Panc1 (cell line): ENCODE measurements around the gene ANKRD40. TPM values are rescaled to one million over a fixed set of nuclear protein-coding genes. Genes with fewer than 3 reads are reported as not detected.

Source experiments
- ATAC-seq: fragments of 200-7000 bp; cut with Tn5 transposase; 2 replicates; pipeline ENCODE4 v1.9.1; 2020; ENCODE audit warnings: mild to moderate bottlenecking, moderate library complexity
- BruUV-seq: library from RNA; stranded (reverse); fragments of 400-500 nt; replicated peaks from 2 replicates; lab custom pipeline; 2021; lab: Mats Ljungman, UMichigan
- CTCF ChIA-PET: fragments of 300-600 bp; sonication (Branson Sonifier 250); formaldehyde crosslinking; loops from one replicate; lab custom pipeline; 2022; ENCODE audit warnings: antibody characterized with exemption; lab: Charles Lee
- POLR2A ChIA-PET: fragments of 300-600 bp; sonication (Branson Sonifier 250); formaldehyde crosslinking; loops from one replicate; lab custom pipeline; 2022; ENCODE audit warnings: antibody characterized with exemption; lab: Charles Lee
- DNase-seq: peaks from one replicate; pipeline ENCODE4 v3.0.0-alpha.2; 2010; ENCODE audit warnings: low read depth, low spot score
- H3K27ac ChIP-seq: 2 replicates; pipeline ENCODE4 v1.5.1; 2011; ENCODE audit warnings: mild to moderate bottlenecking, low read length, inconsistent platforms
- H3K27me3 ChIP-seq: fragments of 200-500 bp; sonication (Bioruptor generic); 2 replicates; pipeline ENCODE4 v1.6.0; 2014; ENCODE audit warnings: low read length, inconsistent platforms; ENCODE audit not compliant: control insufficient read depth, insufficient read depth
- H3K36me3 ChIP-seq: fragments of 200-500 bp; sonication (Bioruptor generic); 2 replicates; pipeline ENCODE4 v1.5.1; 2014; ENCODE audit warnings: inconsistent platforms, mild to moderate bottlenecking, low read length, moderate library complexity; ENCODE audit not compliant: control insufficient read depth, insufficient read depth
- H3K4me1 ChIP-seq: 2 replicates; pipeline ENCODE4 v1.5.1; 2011; ENCODE audit warnings: inconsistent platforms, mild to moderate bottlenecking, low read length, moderate library complexity; ENCODE audit not compliant: control insufficient read depth, insufficient read depth
- H3K4me3 ChIP-seq, 2 experiments: 2 replicates each; pipeline ENCODE4 v1.5.1; 2011 to 2012; ENCODE audit warnings: low read depth in 2 of 2, low read length in 2 of 2, mild to moderate bottlenecking in 2 of 2, inconsistent platforms in 1 of 2, moderate library complexity in 1 of 2
- H3K9me3 ChIP-seq: fragments of 200-500 bp; sonication (Bioruptor generic); 2 replicates; pipeline ENCODE4 v1.5.1; 2014; ENCODE audit warnings: low read depth, mild to moderate bottlenecking, inconsistent platforms, low read length, moderate library complexity; ENCODE audit not compliant: control insufficient read depth, insufficient read depth
- POLR2AphosphoS5 ChIP-seq: IDR thresholded peaks from 2 replicates; pipeline ENCODE4 v1.6.1; 2012; ENCODE audit warnings: mild to moderate bottlenecking, low read depth, low read length, moderate library complexity
- SIN3A ChIP-seq: IDR thresholded peaks from 2 replicates; pipeline ENCODE4 v1.6.1; 2012; ENCODE audit warnings: low read depth, mild to moderate bottlenecking, low read length, moderate library complexity, borderline replicate concordance; ENCODE audit not compliant: insufficient read depth
- TCF7L2 ChIP-seq: IDR thresholded peaks from 2 replicates; pipeline ENCODE4 v1.6.1; 2011; ENCODE audit warnings: mild to moderate bottlenecking, low read depth, low read length, inconsistent platforms
- in situ Hi-C: cut with HindIII; loops from 2 replicates; pipeline ENCODE4 v1.10.0; 2016; ENCODE audit warnings: low sequenced_read_pairs, low pct_unique_long_range_greater_than_20kb
- intact Hi-C: fragments of 100-400 bp; cut with micrococcal nuclease; formaldehyde crosslinking; loops from one replicate; pipeline ENCODE4 v1.10.0; 2022; ENCODE audit not compliant: unreplicated experiment
- total RNA-seq: library from RNA; stranded (reverse); gene quantifications from one replicate; pipeline ENCODE4 v1.2.1, GENCODE V29; 2021; ENCODE audit not compliant: unreplicated experiment
- TF ChIP-seq, protein P1 (sequence below), 2 experiments: IDR thresholded peaks; 2 replicates each; pipeline ENCODE4 v1.6.1; 2011 to 2012; ENCODE audit warnings: low read depth in 2 of 2, control low read depth in 1 of 2, low read length in 1 of 2, mild to moderate bottlenecking in 1 of 2, moderate library complexity in 1 of 2; ENCODE audit not compliant: insufficient read depth in 1 of 2
- TF ChIP-seq, protein P2 (sequence below): fragments of 450-650 bp; IDR thresholded peaks from 2 replicates; pipeline ENCODE4 v1.5.1; 2017; ENCODE audit warnings: mild to moderate bottlenecking

The ANKRD40 gene
- total RNA-seq, 1 experiment from 2014 or later = 57.2 TPM

DNA sequence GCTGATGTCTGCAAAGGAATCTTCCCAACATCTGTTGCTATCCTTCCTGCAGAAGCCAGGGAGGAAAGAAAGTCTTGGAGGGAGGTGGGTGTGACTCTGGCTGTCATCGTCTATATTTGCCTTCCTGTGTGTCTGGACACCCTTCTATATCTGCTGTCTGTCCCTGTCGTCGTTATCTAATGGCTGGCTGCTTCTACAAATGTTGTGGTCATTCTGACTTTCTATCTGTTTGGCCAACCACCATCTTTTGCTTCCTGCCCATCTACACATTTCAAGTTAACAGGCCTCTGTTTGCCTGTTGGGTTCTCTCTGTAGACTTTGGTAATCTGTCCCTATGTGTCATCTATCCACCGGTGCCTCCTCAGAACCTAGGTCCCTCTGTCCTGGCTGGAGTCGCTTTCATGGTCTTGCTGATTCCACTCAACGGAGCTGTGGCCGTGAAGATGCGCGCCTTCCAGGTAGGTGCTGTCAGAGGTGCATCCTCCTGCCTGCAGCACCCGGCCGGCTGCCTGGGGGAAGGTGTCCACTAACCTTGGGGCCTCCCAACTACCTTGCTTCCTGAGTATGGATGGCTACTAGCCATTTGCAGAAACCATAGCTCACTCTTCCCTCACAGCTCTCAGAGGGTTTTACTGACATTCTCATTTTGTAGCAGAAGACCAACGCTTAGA, 42.8 kb downstream of the ANKRD40 start:
- ATAC-seq (no peak), DNase-seq (no peak)
- Histone ChIP-seq H3K27ac (peak overlapping the region; percentile 8; the same call in 1 of the 2 replicates), H3K4me1 (peaks cover 52% of the 10 kb centered on the region), H3K4me3 (no peak overlapping the region), H3K27me3 (no peaks in the 10 kb centered on the region), H3K36me3 (no peaks in the 10 kb centered on the region), H3K9me3 (no peaks in the 10 kb centered on the region)
- in situ Hi-C loops (no loop called here), intact Hi-C loops (no loop called here)
- peak; percentile 41; the same call in 1 of the 2 replicates for TF ChIP-seq POLR2AphosphoS5
- no peak for TF ChIP-seq SIN3A
- no TSS peak for BruUV-seq
- ChIA-PET POLR2A (interaction anchor here (0.6 kb wide), 1 partner anchor 23 kb away, joined by 3 read pairs; no protein-coding TSS in a partner anchor), CTCF (no interaction called here)

DNA sequence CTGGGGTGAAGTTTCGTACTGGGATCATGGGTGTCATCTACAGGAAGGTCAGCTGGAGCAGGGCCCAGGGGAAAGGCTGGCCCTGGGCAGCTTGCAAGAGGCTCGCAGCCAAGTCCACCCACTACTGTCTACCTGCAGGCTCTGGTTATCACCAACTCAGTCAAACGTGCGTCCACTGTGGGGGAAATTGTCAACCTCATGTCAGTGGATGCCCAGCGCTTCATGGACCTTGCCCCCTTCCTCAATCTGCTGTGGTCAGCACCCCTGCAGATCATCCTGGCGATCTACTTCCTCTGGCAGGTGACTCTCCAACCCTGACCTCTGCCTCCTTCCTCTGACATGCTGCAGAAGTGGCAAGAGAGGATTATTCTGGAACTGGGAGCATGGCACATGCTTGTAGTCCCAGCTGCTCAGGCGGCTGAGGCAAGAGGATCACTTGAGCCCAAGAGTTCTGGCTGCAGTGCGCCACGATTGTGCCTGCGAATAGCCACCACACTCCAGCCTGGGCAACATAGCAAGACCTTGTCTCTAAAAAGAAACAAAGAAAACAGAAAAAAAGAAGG, 43.8 kb downstream of the ANKRD40 start:
- Histone ChIP-seq H3K9me3 (no peaks in the 10 kb centered on the region), H3K27ac (peak overlapping the region; percentile 85; the same call in 1 of the 2 replicates), H3K4me3 (no peak overlapping the region), H3K27me3 (no peaks in the 10 kb centered on the region), H3K36me3 (no peaks in the 10 kb centered on the region), H3K4me1 (peaks cover 60% of the 10 kb centered on the region)
- no TSS peak for BruUV-seq
- in situ Hi-C loops (no loop called here), intact Hi-C loops (no loop called here)
- POLR2A ChIA-PET = interaction anchor here (0.5 to 0.6 kb wide), 2 partner anchors 22 to 24 kb away, joined by 3 to 5 read pairs; no protein-coding TSS in a partner anchor
- ATAC-seq (no peak), DNase-seq (no peak)
- CTCF ChIA-PET = no interaction called here
- TF ChIP-seq POLR2AphosphoS5 (no peak), TCF7L2 (no peak), SIN3A (no peak)
- TF ChIP-seq, protein P1, sequence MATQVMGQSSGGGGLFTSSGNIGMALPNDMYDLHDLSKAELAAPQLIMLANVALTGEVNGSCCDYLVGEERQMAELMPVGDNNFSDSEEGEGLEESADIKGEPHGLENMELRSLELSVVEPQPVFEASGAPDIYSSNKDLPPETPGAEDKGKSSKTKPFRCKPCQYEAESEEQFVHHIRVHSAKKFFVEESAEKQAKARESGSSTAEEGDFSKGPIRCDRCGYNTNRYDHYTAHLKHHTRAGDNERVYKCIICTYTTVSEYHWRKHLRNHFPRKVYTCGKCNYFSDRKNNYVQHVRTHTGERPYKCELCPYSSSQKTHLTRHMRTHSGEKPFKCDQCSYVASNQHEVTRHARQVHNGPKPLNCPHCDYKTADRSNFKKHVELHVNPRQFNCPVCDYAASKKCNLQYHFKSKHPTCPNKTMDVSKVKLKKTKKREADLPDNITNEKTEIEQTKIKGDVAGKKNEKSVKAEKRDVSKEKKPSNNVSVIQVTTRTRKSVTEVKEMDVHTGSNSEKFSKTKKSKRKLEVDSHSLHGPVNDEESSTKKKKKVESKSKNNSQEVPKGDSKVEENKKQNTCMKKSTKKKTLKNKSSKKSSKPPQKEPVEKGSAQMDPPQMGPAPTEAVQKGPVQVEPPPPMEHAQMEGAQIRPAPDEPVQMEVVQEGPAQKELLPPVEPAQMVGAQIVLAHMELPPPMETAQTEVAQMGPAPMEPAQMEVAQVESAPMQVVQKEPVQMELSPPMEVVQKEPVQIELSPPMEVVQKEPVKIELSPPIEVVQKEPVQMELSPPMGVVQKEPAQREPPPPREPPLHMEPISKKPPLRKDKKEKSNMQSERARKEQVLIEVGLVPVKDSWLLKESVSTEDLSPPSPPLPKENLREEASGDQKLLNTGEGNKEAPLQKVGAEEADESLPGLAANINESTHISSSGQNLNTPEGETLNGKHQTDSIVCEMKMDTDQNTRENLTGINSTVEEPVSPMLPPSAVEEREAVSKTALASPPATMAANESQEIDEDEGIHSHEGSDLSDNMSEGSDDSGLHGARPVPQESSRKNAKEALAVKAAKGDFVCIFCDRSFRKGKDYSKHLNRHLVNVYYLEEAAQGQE (IDR thresholded peaks at IDR 0.05; ENCODE audit: insufficient read depth in 1 of 2, low read depth in 2 of 2, low read length in 1 of 2) = no peak
- TF ChIP-seq, protein P2, sequence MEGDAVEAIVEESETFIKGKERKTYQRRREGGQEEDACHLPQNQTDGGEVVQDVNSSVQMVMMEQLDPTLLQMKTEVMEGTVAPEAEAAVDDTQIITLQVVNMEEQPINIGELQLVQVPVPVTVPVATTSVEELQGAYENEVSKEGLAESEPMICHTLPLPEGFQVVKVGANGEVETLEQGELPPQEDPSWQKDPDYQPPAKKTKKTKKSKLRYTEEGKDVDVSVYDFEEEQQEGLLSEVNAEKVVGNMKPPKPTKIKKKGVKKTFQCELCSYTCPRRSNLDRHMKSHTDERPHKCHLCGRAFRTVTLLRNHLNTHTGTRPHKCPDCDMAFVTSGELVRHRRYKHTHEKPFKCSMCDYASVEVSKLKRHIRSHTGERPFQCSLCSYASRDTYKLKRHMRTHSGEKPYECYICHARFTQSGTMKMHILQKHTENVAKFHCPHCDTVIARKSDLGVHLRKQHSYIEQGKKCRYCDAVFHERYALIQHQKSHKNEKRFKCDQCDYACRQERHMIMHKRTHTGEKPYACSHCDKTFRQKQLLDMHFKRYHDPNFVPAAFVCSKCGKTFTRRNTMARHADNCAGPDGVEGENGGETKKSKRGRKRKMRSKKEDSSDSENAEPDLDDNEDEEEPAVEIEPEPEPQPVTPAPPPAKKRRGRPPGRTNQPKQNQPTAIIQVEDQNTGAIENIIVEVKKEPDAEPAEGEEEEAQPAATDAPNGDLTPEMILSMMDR = no peak
